GM23248 (cell line): ENCODE measurements around the gene MTCH2. TPM values are rescaled to one million over a fixed set of nuclear protein-coding genes. Genes with fewer than 3 reads are reported as not detected.

Source experiments
- DNase-seq: peaks from one replicate; pipeline ENCODE4 v3.0.0-alpha.2; 2015
- H2AFZ ChIP-seq: fragments of 200-600 bp; sonication (generic); 2 replicates; pipeline ENCODE4 v1.6.1; 2016; ENCODE audit warnings: antibody characterized with exemption
- H3F3A ChIP-seq: fragments of 200-600 bp; sonication (generic); 2 replicates; pipeline ENCODE4 v1.6.1; 2016; ENCODE audit warnings: mild to moderate bottlenecking, antibody characterized with exemption, mixed run types; ENCODE audit not compliant: insufficient read depth
- H3K27ac ChIP-seq: fragments of 200-600 bp; sonication (generic); 2 replicates; pipeline ENCODE4 v1.5.1; 2016; ENCODE audit warnings: mild to moderate bottlenecking
- H3K27me3 ChIP-seq: fragments of 200-600 bp; sonication (generic); replicated peaks from 2 replicates; pipeline ENCODE4 v1.6.1; 2016; ENCODE audit warnings: mild to moderate bottlenecking; ENCODE audit not compliant: insufficient read depth
- H3K36me3 ChIP-seq: fragments of 200-600 bp; sonication (generic); 2 replicates; pipeline ENCODE4 v1.6.1; 2016; ENCODE audit warnings: low read depth, mild to moderate bottlenecking
- H3K4me1 ChIP-seq: fragments of 200-600 bp; sonication (generic); 2 replicates; pipeline ENCODE4 v1.6.1; 2016; ENCODE audit warnings: mild to moderate bottlenecking; ENCODE audit not compliant: insufficient read depth
- H3K4me2 ChIP-seq: fragments of 200-600 bp; sonication (generic); one replicate; pipeline ENCODE4 v1.6.1; 2016; ENCODE audit warnings: mild to moderate bottlenecking; ENCODE audit not compliant: unreplicated experiment
- H3K4me3 ChIP-seq: fragments of 200-600 bp; sonication (generic); 2 replicates; pipeline ENCODE4 v1.5.1; 2016; ENCODE audit warnings: mild to moderate bottlenecking
- H3K79me2 ChIP-seq: fragments of 200-600 bp; sonication (generic); 2 replicates; pipeline ENCODE4 v1.6.1; 2016; ENCODE audit warnings: mild to moderate bottlenecking; ENCODE audit not compliant: insufficient read depth
- H3K9ac ChIP-seq: fragments of 200-600 bp; sonication (generic); 2 replicates; pipeline ENCODE4 v1.6.1; 2016; ENCODE audit warnings: mild to moderate bottlenecking
- H3K9me2 ChIP-seq: fragments of 200-600 bp; sonication (generic); 2 replicates; pipeline ENCODE4 v1.6.1; 2016; ENCODE audit warnings: mixed run types, mild to moderate bottlenecking, moderate library complexity; ENCODE audit not compliant: insufficient read depth
- H3K9me3 ChIP-seq: fragments of 200-600 bp; sonication (generic); one replicate; pipeline ENCODE4 v1.6.1; 2017; ENCODE audit warnings: low read depth
- H4K20me1 ChIP-seq: fragments of 200-600 bp; sonication (generic); 2 replicates; pipeline ENCODE4 v1.6.0; 2016; ENCODE audit not compliant: insufficient read depth
- EZH2 ChIP-seq: fragments of 200-600 bp; sonication (generic); IDR thresholded peaks from 2 replicates; pipeline ENCODE4 v1.6.1; 2018; ENCODE audit warnings: antibody characterized with exemption, mild to moderate bottlenecking; ENCODE audit not compliant: insufficient read depth, poor library complexity, severe bottlenecking
- EZH2phosphoT487 ChIP-seq: fragments of 200-600 bp; sonication (generic); IDR thresholded peaks from 2 replicates; pipeline ENCODE4 v1.6.1; 2018; ENCODE audit warnings: antibody characterized with exemption, moderate library complexity, mild to moderate bottlenecking, low read depth; ENCODE audit not compliant: insufficient read depth
- WGBS, 2 experiments: methylation state at CpG; one replicate each; pipeline ENCODE4 v1.1.6; 2015 to 2017; ENCODE audit warnings: low lambda C conversion rate in 2 of 2, low coverage in 1 of 2; ENCODE audit errors: missing lambda C conversion rate in 2 of 2; 5-methylcytosine and 5-hydroxymethylcytosine counted together
- in situ Hi-C: fragments of 300-500 bp; cut with MboI; formaldehyde crosslinking; loops from 2 replicates; pipeline ENCODE4 v1.15.0; 2020
- polyA plus RNA-seq: library from polyadenylated mRNA; unstranded; fragments of >200 nt; fragmentation: Nextera tagmentation; extraction: Ambion mirVana; gene quantifications from 2 replicates; pipeline ENCODE4 v1.2.1, GENCODE V29; 2016
- total RNA-seq: library from RNA; depleted of rRNA; stranded (reverse); fragments of >200 nt; shearing (Covaris generic); gene quantifications from 2 replicates; pipeline ENCODE4 v1.2.3, GENCODE V29; 2014

MTCH2 gene
- total and polyA plus RNA-seq, 2 experiments from 2014 or later = 84.2 to 169 TPM

DNA sequence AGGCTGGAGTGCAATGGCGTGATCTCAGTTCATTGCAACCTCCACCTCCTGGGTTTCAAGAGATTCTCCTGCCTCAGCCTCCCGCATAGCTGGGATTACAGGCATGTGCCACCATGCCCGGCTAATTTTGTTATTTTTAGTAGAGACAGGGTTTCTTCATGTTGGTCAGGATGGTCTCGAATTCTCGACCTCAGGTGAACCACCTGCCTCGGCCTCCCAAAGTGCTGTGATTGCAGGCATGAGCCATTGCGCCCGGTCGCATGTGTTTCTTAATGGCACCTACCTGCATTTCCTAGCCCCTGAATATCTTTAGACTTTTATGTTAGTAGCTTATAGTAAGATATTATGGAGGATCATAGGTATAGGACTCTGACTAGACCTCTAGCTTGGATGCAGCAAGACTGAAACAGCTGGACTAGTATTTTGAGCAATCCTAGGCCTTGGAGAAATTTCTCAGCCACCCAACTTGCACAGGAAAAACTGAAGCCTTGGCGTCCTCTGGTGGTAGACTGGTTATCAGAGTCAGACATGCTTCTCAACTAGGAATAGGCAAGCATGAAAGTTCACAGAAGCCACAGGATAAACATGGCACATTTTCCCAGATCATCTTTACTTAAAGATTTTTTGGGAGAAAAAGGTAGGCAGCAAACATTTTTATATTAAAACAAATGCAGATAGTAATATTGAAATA, 25.5 kb downstream of the MTCH2 start:
- peaks cover 31% of the 10 kb centered on the region for H3F3A ChIP-seq
- H3K4me3 ChIP-seq = no peak overlapping the region
- H3K9me2 ChIP-seq = no peaks in the 10 kb centered on the region
- no peak for TF ChIP-seq EZH2
- no peak for TF ChIP-seq EZH2phosphoT487
- H3K9me3 ChIP-seq = no peaks in the 10 kb centered on the region
- H3K27me3 ChIP-seq = no peaks in the 10 kb centered on the region
- H4K20me1 ChIP-seq = no peaks in the 10 kb centered on the region
- peaks cover 13% of the 10 kb centered on the region for H3K4me1 ChIP-seq
- no peaks in the 10 kb centered on the region for H3K79me2 ChIP-seq
- WGBS, 2 experiments = 69 to 76% methylated on average over 9 to 10 of the region's 10 CpGs
- no peak overlapping the region for H2AFZ ChIP-seq
- peak overlapping the region; percentile 38 for H3K27ac ChIP-seq
- peak overlapping the region; percentile 44 for H3K4me2 ChIP-seq
- in situ Hi-C loops = no loop called here
- DNase-seq = peak; percentile 87
- peaks cover 28% of the 10 kb centered on the region for H3K36me3 ChIP-seq
- no peak overlapping the region for H3K9ac ChIP-seq

DNA sequence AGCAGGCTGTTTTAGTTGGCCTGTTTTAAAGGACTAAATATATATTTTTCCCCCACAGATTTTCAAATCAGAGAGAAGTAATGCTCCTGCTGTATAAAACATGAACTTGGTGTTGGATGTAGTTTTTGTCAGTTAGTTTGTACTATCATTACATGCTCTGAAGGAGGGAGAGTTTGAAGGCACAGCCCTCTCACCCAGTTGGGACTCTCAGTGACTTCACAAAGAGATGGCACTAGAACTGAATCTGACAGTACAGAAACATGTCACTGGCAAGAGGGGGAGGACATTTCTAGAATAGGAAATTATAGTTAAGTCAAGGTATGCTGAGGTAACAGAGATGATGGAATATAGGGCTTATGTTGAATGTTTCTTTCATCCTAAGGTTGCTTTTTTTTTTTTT, 27.1 kb downstream of the MTCH2 start:
- Histone ChIP-seq H2AFZ (no peak overlapping the region), H3K4me2 (no peak overlapping the region), H3K4me3 (no peak overlapping the region), H3K9ac (no peak overlapping the region), H3K27me3 (no peaks in the 10 kb centered on the region), H3K36me3 (peaks cover 18% of the 10 kb centered on the region), H3F3A (peaks cover 26% of the 10 kb centered on the region), H3K4me1 (peaks cover 13% of the 10 kb centered on the region), H3K9me3 (no peaks in the 10 kb centered on the region), H3K27ac (no peak overlapping the region), H4K20me1 (no peaks in the 10 kb centered on the region), H3K79me2 (no peaks in the 10 kb centered on the region), H3K9me2 (no peaks in the 10 kb centered on the region)
- no peak for DNase-seq
- TF ChIP-seq EZH2 = no peak
- no peak for TF ChIP-seq EZH2phosphoT487
- in situ Hi-C loops = no loop called here

DNA sequence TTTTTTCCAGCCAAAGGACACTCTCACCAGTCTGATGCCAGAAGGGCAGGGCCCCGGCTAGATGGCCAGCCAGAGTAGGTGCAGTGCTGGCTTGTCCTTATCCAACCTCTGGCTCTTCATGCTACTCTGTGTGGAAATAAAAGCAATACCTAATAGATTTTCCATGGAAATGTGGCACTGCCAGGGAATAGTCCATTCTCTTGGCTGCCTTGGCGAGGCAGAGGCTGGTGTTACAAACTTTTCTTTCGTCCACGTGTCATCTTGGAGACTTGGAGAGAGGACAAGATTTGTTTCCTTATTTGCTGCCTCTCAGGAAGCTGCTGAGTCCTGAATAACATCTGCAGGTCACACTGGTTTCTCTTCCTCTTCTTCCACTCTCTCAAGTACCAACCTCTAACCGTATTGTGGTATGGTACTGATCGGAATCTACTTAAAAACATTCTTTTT, 31.0 kb downstream of the MTCH2 start:
- 26 to 31% methylated on average over 6 of the region's 6 CpGs for WGBS, 2 experiments
- DNase-seq = no peak
- TF ChIP-seq EZH2phosphoT487 (no peak), EZH2 (no peak)
- Histone ChIP-seq H3K36me3 (0 out of 2 replicates have a peak, but pooled peaks cover under 1% of the 10 kb centered on the region), H3K4me2 (no peak overlapping the region), H3K27ac (no peak overlapping the region), H3K4me1 (peaks cover 19% of the 10 kb centered on the region), H3K4me3 (no peak overlapping the region), H3K9ac (no peak overlapping the region), H3K79me2 (no peaks in the 10 kb centered on the region), H4K20me1 (no peaks in the 10 kb centered on the region), H3K9me2 (no peaks in the 10 kb centered on the region), H3F3A (peaks cover 20% of the 10 kb centered on the region), H2AFZ (no peak overlapping the region), H3K9me3 (no peaks in the 10 kb centered on the region), H3K27me3 (no peaks in the 10 kb centered on the region)
- in situ Hi-C loops = no loop called here

DNA sequence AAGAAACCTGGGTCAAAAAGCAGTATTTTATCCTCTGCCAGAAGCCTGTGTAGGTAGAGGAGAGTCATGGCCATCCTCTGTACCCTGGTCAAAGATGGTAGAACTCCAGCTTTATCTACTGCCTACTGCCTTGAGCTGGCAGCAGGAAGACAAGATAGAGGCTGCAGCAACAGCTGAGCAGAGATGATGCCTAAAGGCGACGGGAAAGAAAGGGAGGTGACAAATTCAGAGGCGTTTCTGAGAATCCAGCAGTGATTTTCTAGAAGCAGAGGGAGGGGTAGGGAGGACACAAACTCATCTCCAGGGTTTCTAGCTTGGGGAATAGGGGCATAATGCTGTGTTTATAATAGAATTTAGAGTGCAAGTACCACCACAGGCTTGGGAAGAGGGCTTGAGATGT, 32.7 kb downstream of the MTCH2 start:
- DNase-seq = no peak
- Histone ChIP-seq H3K9me3 (no peaks in the 10 kb centered on the region), H3K79me2 (no peaks in the 10 kb centered on the region), H3K27ac (no peak overlapping the region), H3K4me2 (no peak overlapping the region), H3K9me2 (no peaks in the 10 kb centered on the region), H4K20me1 (no peaks in the 10 kb centered on the region), H2AFZ (no peak overlapping the region), H3K36me3 (no peaks in the 10 kb centered on the region), H3F3A (peaks cover 20% of the 10 kb centered on the region), H3K4me1 (peaks cover 23% of the 10 kb centered on the region), H3K27me3 (no peaks in the 10 kb centered on the region), H3K4me3 (no peak overlapping the region), H3K9ac (no peak overlapping the region)
- in situ Hi-C loops = no loop called here
- TF ChIP-seq EZH2 = no peak
- no peak for TF ChIP-seq EZH2phosphoT487
- WGBS, 2 experiments = 59 to 60% methylated on average over 3 of the region's 3 CpGs

DNA sequence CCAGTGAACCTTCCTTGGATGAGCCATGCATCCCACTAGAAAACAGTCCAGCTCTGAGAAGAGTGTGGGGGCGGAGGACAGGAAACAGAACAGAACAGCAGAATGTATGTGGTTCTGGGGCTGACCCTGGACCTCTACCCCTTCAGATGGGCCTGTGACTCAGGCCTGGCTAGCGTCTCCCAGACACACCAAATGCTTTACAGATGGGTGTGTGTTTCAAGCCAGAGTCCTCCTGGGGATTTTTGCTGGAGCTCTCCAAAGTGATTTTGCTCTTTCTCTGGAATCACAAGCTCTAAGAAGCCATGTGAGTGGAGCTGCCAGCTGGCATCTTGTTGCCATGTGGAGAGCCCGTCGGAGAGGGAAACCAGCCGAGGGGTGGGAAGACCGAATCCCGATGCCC, 35.0 kb downstream of the MTCH2 start:
- Histone ChIP-seq H3K9ac (peak overlapping the region; percentile 28; the same call in 1 of the 2 replicates), H3K4me3 (peak overlapping the region; percentile 46), H3K79me2 (no peaks in the 10 kb centered on the region), H3K27ac (peak overlapping the region; percentile 70), H3K27me3 (no peaks in the 10 kb centered on the region), H3K9me3 (no peaks in the 10 kb centered on the region), H3K4me1 (peaks cover 31% of the 10 kb centered on the region), H3F3A (peaks cover 26% of the 10 kb centered on the region), H3K36me3 (no peaks in the 10 kb centered on the region), H2AFZ (no peak overlapping the region; the same call in 1 of the 2 replicates), H3K9me2 (no peaks in the 10 kb centered on the region), H3K4me2 (peak overlapping the region; percentile 76), H4K20me1 (no peaks in the 10 kb centered on the region)
- WGBS, 2 experiments = 1 to 2% methylated on average over 7 of the region's 7 CpGs
- in situ Hi-C loops = no loop called here
- TF ChIP-seq EZH2 = no peak
- no peak for TF ChIP-seq EZH2phosphoT487
- peak; percentile 96 for DNase-seq
